HG02981 (cell line): Measurements from ENCODE around the gene PADI3.

ENCODE experiments used
- ATAC-seq: cut with Tn5 transposase; IDR thresholded peaks from one replicate; pipeline ENCODE4 v1.9.1; 2021; ENCODE audit warnings: mild to moderate bottlenecking, moderate library complexity; ENCODE audit not compliant: unreplicated experiment

The PADI3 gene

DNA sequence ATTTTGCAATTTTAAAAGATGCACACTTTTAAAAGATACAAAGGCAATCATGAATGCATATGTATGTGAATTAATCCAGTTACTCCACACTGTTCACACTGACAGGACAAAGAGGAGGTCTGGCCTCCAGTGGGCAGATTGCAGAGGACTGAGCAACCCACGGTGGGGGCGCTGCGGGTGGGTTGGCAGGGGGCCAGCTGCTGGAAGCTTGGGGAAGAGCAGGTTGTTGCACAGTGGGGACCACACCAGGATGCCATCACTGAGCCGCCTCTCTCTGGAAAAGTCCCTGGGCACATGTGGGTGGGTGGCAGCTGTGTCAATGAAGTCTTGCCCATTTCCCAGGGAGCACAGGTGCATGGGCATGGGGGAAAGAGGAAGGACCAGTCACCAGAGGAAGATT lies 46.4 kb downstream of the PADI3 start:
- ATAC-seq, result no peak

DNA sequence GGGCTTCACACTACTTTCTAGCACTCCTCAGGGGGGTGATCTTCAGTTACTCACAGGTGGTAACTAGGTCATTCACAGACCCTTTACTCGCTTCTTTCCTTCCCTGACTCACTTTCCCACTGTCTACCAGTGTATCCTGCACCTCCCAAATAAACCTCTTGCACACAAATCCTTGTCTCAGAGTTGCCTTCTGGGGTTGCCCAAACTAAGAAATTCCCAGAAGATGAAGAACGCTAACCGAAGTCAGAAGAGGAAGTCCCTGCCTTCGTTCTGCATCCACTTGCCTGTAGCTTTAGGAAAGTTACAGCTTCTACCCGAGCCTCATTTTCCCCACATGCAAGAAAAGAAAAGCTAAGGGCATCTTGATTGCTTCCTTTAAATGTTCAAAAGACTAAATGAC lies 47.2 kb downstream of the PADI3 start:
- ATAC-seq, result no peak

DNA sequence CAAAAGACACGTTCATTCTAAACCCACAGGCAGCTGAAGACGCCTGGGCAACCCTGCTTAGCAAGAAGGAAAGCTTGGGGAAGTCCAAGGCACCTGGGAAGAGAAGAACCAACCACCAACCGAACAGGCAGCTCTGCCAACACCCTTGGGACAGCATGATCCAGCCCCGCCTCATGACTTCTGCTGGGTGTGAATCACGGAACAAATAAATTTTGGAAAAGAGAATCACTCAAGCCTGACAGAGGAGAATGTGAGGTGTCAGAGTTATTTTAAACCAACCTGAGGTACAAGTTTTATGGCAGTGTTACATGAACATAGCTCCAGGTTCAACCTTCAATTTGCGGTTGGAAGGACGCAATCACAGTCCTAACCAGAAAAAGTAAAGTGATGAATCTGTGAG lies 49.1 kb downstream of the PADI3 start:
- no peak for ATAC-seq

DNA sequence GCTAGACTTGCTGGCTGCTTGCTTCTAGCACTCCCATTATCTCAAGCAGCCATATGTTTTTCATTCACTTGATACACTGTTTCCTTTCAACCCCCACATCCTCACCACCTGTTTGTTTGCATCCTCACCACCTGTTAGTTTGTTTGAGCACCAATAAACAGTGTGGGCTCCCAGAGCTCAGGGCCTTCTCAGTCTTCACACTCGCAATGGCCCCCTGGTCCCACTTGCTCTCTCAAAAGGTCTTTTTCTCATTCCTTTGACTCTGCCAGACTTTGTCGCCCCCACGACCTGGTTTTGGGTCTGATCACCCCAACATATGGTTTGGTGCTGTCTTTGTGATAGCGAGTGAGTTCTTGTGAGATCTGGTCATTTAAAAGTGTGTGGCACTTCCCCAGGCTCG lies 52.9 kb downstream of the PADI3 start:
- ATAC-seq, result no peak

DNA sequence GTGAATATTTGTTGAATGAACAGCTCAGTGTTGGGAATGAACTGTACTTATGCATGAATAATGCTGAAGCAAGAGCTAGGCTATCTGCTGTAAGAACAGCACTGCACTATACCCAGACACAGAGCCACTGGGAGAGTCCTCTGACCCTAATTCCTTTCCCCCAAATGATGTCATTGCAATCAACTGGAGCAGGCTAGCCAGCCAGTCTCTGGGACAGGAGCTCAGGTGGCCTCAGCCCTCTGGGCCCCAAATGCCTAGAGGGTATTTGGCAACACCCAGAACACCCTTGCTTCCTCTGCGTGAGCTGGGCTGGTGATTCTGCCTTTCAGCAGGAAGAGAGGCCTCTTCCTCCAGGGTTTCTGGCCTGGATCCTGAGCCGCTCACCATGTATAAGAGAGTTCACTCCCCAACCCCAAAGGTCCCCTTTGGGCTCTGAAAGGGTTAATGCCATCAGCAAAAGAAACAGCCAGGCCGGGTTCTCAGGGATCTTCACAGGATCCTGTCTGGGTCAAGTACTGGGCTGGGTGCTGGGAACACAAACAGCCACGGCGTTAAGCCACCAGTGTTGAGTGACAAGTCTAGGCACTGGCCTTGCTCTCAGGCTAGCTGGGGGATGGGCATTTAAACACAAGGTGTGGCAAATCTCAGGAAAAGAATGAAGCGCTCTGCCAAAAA lies 55.4 kb downstream of the PADI3 start:
- ATAC-seq, result no peak

DNA sequence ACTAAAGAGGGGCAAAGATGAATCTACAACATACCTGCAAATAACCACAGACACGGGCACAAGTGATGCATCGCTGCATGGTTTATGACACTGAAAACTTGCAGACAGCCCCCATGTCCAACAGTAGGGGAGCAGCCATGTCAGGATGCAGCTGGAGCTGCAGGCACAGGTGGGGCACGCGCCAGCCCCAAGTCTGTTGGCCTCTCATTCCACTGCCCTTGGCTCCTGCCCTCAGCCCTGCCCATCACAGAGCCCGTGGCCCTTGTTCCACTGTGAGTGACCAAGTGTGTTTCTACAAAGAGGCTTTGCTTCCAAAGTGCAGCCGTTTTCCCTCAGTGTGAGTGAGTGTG lies 55.9 kb downstream of the PADI3 start:
- no peak for ATAC-seq

DNA sequence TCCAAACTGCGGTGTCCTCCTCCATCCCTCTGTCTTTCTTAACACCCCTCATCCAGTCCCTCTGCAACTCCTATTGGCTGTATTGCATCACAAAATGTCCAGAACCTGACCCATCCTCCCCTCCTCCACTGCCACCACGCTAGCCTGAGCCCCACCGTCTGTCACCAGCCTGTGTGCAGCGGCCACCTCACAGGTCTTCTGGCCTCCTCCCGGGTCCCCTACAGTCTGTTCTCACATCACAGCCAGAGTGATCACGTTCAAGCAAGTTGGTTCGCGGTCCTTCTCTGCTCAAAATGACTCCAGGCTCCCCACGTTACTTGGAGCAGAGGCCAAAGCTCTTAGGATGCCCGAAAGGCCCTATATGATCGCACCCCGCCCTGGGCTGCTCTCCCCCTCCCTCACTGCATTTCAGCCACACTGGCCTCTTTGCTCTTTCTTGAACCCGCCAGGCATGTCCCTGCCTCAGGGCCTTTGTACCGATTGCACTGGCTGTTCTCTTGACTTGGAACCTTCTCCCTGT lies 56.7 kb downstream of the PADI3 start:
- no peak for ATAC-seq

DNA sequence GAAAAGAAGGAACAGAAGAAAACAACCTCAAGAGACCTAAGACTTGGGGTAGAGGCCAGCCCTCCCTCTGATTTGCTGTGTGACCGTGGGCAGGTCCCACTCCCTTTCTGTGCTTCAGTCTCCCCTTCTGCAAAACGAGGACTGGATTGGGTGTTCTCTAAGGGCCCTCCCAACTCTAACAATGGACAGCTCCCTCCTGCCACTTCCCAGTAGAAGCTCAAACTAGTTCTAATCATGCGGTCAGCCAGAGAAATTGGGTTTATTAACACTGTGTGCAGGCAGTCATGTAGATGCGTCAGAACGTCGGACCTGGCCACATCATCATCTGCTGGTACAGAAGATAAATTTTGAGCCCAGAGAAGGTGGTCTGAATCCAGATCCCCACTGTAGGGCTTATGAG lies 57.5 kb downstream of the PADI3 start:
- ATAC-seq, result no peak

DNA sequence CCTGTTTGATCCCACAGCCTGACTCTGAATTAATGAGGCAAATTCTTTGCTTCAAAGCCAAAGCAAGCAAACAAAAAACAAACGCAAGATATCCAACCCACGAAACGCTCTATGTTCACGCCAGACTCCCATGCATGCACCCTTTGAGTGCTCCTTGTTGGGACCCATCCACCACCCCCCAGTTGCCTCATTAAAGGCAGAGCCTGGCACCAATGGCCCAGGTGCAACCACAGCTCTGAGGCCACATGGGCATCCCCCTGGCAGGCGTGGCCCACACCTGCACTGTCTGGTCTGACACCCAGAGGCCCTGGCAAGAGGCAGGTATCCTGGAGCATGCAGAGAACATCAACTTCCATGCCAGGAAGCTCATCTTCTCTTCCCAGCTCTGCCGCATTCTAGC lies 58.0 kb downstream of the PADI3 start:
- ATAC-seq, result no peak

DNA sequence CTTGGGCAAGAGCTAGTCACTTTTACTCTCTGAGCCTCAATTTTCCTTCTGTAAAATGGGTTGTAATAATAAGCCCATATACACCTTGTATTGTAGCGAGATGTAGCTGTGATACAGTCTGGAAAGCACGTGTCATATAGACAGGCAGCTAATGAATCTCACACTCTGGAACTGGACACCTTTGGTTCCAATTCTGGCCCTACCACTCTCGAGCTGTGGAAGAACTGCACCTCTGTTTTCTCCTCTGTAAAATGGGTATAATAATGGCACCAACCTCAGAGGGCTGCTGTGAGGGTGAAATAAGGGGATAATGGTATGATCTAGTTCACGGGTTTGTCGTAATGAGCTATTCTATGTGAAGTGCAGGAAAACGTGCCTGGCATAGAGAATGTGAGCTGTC lies 58.4 kb downstream of the PADI3 start:
- ATAC-seq, result no peak

DNA sequence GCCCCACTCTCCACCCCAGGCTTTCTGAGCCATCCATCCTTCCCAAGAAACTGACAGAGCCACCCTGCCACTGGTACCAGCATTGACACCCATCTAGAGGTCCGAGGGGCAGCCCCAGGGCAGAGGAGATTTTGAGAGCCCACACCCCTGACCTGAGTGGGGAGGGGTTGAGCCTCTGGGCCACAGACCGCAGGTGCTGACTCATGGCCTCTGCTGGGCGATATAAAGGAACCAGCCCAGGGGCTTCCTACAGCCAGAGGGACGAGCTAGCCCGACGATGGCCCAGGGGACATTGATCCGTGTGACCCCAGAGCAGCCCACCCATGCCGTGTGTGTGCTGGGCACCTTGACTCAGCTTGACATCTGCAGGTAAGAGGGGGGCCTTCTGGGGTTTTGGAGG lies 59.0 kb downstream of the PADI3 start, which contains the start of gene PADI4:
Gene PADI4, plus strand, starts transcription at position 252 of the 400 bp plus-strand sequence. Its CDS starts 26 bp downstream, at position 278.
- ATAC-seq, result no peak

DNA sequence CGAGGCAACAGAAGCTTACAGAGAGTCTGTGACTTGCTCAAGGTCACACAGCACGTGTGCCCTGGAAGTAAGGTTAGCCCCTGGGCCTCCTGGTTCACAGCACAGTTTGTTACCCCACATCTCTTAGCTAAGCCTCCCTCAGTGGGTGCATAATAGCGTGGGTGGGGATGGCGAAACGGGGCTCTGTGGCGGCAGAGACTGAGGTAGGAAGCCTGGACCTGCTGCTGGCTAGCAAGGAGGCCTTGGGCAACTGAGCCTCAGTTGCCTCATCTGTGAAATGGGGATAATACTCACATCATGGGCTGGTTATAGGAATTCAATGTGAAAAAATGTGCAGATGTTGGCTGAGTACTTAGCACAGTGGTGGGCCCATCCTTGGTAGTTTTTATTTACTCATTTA lies 59.7 kb downstream of the PADI3 start:
- no peak for ATAC-seq

DNA sequence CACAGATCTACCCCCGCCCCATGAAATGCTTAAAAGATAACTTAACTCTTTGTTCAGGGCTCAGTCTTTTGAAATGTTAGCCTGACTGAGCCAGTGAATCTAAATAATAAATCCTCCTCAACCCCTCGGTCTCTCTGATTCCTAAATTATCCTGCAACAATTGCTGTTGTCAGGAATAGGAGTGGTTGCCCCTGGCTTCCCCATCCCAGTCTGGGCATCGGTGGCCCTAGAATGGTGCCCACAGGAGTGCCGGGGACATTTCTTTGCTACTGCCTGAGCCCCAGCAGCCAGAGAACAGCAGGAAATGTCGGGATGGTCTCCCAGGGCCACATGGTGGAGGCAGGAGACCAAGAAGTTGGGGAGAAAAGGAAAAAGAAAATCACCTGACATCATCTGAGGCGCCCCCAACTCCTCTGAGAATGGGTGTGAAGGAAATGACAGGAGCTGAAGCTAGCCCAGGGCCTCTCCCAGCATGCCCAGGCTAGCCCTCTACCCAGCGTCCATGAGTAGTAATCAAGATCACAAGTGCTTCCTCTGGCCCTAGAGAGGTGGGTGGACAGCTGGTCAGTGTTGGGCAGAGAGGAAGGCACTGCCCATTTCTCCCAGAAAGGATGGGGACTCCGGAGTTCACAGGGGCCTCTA lies 60.6 kb downstream of the PADI3 start:
- ATAC-seq, result no peak

DNA sequence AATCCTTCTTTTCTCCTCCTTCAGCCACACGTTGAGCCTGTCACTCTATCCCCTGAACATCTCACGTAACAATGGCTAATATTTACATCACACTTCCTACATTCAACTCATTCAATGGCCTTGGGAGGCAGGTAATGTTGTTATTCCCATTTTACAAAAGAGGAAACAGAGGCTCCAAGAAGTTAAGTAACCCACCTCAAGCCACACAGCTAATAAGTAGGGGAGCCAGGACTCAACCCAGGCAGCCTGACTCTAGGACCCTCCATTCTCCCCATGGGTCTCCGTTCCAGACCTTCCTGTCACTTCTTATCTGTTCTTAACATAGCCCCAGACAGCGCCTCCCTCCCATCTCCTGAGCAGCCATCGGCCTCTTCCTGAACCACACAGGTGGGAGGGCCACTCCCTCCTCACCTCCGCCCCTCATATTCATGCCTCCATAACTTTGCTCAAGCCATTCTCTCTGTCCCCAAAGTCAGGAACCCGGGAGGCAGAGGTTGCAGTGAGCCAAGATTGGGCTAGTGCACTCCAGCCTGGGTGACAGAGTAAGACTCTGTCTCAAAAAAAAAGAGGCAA lies 61.3 kb downstream of the PADI3 start:
- ATAC-seq, result no peak

DNA sequence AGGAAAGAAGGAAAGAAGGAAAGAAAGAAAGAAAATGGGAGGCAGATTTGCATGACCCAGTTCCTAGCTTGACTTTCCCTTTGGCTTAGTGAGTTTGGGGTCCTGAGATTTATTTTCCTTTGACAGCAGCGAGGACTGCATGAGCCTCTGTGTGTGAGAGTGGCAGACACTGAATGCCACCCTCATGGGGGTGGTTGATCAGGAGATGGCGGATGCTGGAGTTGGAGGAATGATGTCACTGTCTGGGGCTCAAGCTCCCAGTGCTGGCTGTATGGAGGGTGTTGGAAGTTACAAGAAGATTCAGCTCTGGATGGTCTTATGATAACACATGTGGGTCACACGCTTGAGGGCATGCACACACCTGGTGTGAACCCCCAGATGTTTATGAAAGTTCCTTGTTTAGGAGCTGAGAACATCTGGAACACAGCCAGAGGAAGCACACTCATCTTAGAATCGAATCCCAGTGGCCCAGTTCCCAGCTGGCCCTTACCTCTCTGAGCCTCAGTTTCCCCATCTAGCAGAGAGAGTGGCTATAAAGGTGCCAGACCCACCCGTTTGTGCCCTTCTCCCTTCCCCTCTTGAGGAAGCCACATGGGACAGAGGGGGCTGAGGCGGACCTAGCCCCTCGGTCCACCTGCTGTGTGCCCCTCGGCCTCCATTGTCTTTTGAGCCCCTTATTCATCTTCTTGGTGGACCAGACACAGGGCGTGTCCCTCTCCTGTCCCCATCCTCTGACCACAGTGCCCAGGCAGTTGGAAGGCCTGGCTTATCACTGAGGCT lies 64.8 kb downstream of the PADI3 start:
- no peak for ATAC-seq

DNA sequence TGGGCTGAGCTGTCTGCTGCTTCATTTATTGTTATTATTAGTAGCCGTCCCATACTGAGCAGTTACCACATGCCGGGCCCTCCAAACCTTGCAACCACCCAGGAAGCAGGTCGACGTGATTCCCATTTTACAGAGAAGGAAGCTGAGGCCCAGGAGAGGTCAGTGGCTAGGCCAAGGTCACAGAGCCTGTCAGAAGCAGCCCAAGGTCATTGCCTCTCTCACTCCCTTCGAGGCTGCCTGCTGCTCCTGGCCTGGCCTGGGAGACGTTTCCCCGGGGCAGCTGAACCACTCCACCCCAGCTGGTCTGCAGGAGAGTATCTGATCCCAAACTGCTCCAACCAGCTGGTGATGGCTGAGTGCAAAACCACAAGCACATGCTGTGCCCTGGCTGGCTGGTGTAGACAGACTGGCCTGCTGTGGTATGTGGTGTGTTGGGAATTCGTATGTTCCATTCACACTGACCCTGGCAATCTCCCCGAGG lies 65.6 kb downstream of the PADI3 start:
- ATAC-seq, result no peak

DNA sequence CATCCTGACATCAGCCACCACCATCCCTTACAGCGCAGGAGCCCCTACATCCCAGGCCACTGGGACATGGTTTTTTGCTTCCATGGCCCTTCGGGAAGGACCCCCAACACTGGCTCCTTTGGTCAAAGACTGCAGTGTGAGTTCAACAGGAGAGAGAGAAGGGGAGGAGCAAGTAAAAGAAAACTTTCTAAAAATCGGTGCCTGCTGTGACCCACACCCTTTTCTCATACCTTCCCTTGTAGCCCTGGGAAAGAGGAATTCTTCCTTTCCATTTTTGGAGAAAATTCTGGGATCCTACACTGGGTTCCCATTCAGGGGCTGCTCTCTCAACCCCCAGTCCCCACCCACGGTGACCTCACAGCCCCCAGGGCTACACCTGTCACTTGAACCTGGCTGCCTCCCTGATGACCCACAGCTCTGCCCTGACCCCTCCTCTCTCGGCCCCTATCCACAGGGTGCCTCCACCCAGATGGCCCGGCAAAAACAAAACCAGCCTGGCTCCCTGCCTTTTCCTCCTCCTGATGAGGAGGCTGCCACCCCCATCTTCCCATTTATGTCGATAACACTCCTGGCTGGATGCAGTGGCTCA lies 66.7 kb downstream of the PADI3 start:
- no peak for ATAC-seq

DNA sequence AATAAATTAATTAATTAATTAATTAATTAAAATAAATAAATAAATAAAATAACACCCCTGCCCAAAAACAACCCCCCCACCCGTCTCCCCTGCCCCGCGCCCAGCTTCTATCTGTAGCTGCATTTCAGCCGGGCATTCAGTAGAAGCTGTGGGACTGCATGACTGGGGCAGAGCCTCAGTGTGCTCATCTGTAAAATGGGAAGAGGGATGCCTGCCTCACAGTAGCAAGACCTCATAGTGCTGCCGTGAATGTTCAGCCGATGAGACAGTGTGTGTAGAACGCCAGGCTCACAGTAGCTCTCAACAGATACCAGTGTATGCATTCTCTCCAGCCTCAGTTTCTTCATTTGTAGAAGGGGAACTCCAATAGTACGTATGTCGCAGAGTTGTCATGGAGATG lies 67.8 kb downstream of the PADI3 start:
- no peak for ATAC-seq

DNA sequence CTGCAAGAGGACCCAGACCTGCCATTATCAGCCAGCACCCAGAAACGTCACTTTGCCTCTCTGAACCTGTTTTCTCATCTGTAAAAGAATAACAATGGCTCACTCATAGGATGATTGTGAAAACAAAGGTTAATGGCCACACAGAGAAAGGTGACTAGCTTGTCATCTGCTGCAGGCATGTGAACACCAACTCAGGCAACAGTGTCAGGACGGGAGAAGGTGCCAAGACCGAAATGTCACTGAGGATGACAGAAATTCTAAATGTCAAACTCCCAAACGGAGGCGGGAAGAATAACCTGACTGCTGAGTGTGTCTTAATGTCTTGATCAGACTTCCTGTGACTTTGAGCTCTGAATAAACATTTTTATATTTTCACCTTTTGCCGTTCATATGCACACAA lies 69.4 kb downstream of the PADI3 start:
- ATAC-seq, result no peak

DNA sequence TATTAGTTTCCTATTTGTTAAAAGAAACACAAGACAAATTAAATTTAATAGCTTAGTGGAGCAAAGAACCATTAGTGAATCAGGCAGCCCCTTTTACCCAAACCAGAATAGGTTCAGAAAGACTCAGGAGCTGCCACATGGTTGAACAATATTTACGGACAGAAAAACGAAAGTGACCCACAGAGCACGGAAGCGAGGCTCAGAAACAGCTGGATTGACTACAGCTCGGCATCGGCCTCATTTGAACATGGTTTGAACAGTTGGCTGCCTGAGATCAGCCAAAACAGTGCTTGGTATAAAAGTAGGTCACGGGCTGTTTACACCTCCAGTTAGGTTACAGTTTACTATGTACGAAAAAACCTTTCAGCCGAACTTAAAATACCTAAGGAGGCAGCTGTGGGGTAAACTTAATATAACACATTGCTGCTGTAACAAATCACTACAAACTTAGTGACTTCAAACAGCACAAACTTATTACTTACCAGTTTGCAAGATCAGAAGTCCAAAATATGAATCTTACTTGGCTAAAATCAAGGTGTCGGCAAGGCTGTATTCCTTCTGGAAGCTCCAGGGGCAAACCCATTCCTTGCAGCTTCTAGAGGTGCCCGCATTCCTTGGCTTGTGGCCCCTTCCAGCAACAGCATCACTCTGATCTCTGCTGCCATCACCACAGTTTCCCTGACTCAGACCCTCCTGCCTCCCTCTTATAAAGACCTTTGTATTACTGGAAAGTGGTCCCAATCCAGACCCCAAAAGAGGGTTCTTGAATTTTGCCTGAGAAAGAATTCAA lies 70.9 kb downstream of the PADI3 start:
- no peak for ATAC-seq
